ENCODE results near the gene AQP1. TPM values are rescaled to one million over a fixed set of nuclear protein-coding genes. Genes with fewer than 3 reads are reported as not detected.

AQP1 gene
- total RNA-seq, 4 donors from 2014 or later: 291 to 685 (median 428) TPM

DNA sequence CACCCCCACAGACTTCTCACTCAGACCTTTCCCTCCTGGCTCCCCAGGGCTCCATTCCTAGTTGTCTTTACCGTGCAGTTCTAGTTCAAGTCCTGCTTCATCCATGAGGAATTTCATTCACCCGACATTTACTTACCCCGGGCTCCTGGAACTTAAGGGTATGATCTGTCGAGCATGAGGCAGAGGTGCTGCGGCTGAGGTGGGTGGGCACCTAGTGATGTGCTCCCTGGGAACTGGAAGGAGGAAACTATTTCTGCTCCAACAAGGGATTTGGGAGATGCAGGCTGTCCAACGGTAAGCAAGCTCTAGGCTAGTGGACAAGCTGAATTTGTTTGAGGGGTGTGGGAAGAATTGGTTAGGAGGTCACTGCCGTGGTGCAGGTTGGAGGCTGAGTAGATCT is 30.2 kb upstream of the AQP1 start:
- TF ChIP-seq, protein P1, sequence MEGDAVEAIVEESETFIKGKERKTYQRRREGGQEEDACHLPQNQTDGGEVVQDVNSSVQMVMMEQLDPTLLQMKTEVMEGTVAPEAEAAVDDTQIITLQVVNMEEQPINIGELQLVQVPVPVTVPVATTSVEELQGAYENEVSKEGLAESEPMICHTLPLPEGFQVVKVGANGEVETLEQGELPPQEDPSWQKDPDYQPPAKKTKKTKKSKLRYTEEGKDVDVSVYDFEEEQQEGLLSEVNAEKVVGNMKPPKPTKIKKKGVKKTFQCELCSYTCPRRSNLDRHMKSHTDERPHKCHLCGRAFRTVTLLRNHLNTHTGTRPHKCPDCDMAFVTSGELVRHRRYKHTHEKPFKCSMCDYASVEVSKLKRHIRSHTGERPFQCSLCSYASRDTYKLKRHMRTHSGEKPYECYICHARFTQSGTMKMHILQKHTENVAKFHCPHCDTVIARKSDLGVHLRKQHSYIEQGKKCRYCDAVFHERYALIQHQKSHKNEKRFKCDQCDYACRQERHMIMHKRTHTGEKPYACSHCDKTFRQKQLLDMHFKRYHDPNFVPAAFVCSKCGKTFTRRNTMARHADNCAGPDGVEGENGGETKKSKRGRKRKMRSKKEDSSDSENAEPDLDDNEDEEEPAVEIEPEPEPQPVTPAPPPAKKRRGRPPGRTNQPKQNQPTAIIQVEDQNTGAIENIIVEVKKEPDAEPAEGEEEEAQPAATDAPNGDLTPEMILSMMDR (IDR thresholded peaks at IDR 0.05): no peak
- ATAC-seq (ENCODE audit: low FRiP score): no peak
- DNase-seq (ENCODE audit: low spot score): no peak

DNA sequence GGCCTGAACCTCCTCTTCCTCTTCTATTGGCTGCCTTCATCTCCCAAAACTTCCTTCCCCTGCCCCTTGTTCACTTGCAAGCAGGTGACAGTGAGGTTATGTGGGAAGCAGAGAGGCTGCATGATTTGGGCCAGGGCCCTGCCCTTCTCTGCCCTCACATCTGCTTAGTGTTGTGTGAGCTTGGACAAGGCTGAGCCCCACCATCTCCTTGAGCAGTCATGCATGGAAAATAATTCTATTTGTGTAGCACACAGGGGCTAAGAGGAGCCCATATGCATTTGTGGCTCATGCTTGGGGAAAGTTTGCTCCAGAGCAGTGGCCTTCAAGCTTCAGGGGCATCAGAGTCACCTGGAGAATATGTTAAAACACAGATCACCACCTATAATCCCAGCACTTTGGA is 26.8 kb upstream of the AQP1 start:
- DNase-seq (ENCODE audit: low spot score) (no peak), ATAC-seq (ENCODE audit: low FRiP score) (no peak)
- TF ChIP-seq, protein P1 (IDR thresholded peaks at IDR 0.05): no peak

DNA sequence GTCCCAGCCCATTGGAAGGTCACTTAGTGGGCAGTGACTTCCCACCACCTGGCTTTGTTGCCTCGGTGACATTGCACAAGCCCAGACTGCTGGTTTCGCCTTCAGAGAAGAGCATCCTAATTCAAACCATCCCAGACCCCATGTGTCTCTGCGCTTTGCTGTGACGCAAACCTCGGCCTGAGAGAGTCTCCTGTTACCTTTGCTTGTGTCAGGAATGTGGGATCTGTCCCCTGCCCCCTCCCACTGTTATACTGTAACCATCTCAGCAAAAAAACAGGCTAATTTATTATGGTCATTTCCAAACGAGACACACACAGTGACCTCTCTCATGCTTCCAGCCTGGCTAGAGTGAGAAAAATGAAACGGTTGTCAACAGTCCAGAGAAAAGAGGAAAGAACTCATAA is 25.0 kb upstream of the AQP1 start:
- TF ChIP-seq, protein P1 (IDR thresholded peaks at IDR 0.05): no peak
- ATAC-seq (ENCODE audit: low FRiP score) (no peak), DNase-seq (ENCODE audit: low spot score) (no peak)

DNA sequence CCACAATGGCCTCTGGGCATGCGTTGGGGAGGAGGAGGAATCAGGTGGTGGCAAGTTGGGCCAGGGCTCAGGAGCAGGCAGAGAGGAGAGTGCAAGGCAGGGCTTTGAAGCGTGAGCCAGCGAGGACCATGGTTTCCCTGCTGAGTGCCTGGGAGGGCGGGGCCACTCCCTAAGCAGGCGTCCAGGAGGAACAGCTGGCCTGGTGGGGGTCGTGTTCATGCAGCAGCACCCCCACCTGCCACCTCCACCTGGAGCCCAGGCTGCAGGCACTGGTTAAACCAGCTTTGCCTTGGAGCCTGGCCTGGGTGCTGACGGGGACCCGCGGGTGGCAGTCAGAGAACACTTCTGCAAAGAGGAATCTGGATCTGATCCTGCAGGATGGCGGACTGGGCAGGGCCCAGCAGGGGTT is 24.2 kb upstream of the AQP1 start:
- TF ChIP-seq, protein P1 (IDR thresholded peaks at IDR 0.05): no peak
- no peak for DNase-seq (ENCODE audit: low spot score)
- ATAC-seq (ENCODE audit: low FRiP score): no peak

DNA sequence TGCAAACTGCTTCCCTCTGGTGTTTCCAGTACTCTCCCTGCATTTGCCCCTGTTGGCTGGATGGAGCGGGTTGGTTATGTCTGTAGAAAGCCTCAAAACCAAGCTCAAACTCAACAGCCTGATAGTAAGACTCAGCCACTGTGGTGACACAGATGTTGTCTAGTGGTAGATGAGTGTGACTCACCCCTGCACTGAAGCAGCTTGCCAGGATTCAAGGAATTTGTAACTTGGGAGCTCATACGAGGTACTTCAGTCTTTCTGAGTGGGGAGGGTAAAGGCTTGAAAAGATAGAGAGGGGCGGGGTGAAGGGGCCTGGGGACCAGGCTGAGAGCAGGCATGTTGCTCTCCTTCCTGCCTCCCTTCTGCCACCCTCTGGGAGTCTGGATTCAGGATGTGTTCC is 22.9 kb upstream of the AQP1 start:
- ATAC-seq (ENCODE audit: low FRiP score): peak; percentile 71
- no peak for DNase-seq (ENCODE audit: low spot score)
- TF ChIP-seq, protein P1 (IDR thresholded peaks at IDR 0.05): no peak

DNA sequence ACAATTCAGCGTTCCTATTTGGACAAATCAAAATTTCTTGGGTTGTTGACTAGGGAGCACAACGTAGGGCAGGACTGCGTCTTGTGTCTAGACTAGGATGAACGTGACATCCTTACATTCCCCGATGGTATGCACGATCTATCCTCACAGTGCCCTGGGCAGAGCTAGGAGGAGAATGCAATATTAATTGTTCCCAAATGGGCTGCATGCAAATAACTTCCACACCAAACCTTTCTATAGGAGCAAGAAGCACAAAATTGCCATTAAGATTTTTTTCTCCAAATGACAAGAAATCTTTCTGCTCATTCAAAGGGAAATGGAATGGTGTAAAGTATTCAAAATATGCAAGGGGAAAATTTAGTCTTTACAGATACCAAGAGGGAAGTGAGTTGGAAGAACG is 21.4 kb upstream of the AQP1 start:
- DNase-seq (ENCODE audit: low spot score): no peak
- TF ChIP-seq, protein P1 (IDR thresholded peaks at IDR 0.05): no peak
- ATAC-seq (ENCODE audit: low FRiP score): no peak

DNA sequence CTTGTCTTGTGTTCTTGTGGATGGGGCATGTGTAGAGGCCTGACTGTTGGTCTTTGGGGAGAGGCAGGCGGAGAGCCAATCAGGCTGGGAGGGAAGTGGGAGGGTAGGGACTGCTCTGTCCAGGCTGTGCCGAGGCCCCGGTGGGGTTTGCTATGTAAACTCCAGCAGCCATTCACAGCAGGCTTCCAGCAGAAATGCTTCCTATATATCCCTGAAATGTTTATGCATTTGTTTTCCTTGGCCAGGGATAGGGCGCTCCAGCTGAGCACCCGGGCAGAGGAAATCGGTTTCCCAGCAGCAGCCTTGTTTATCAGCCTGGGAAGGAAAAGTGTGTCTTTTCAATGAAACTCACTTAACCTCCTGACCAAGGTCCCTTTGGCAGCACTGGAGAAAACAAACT is 18.3 kb upstream of the AQP1 start:
- DNase-seq (ENCODE audit: low spot score) (no peak), ATAC-seq (ENCODE audit: low FRiP score) (no peak)
- TF ChIP-seq, protein P1 (IDR thresholded peaks at IDR 0.05): no peak

Measured in omental fat pad (tissue), 4 donors.